HCEC 1CT (cell line): ENCODE results near the gene GLCCI1.

Experiments used
- DNase-seq: peaks from one replicate; pipeline ENCODE4 v3.0.0-alpha.2; 2017

Gene GLCCI1

GRCh38 chr7:7964691-7965090 lies 3.9 kb upstream of the GLCCI1 start:
- no peak for DNase-seq

- DNase-seq, result no peak
Observed at GRCh38 chr7:7965301-7965700, 3.3 kb upstream of the GLCCI1 start.

GRCh38 chr7:7966141-7966734 lies 2.4 kb upstream of the GLCCI1 start:
- DNase-seq, result no peak

GRCh38 chr7:7967886-7968543 lies 581 bp upstream of the GLCCI1 start:
- no peak for DNase-seq

GRCh38 chr7:7969306-7970236 lies 975 bp downstream of the GLCCI1 start:
- peak; percentile 42 for DNase-seq

GRCh38 chr7:7970237-7970530 lies 1.6 kb downstream of the GLCCI1 start:
- DNase-seq, result no peak

GRCh38 chr7:7970531-7971307 lies 2.1 kb downstream of the GLCCI1 start:
- peak; percentile 51 for DNase-seq

GRCh38 chr7:7971308-7972040 lies 2.9 kb downstream of the GLCCI1 start:
- no peak for DNase-seq

GRCh38 chr7:7972128-7972527 lies 3.5 kb downstream of the GLCCI1 start:
- DNase-seq, result no peak

GRCh38 chr7:7972922-7973594 lies 4.5 kb downstream of the GLCCI1 start:
- DNase-seq, result no peak

GRCh38 chr7:7976677-7977076 lies 8.1 kb downstream of the GLCCI1 start:
- no peak for DNase-seq

GRCh38 chr7:7977774-7978173 lies 9.2 kb downstream of the GLCCI1 start:
- DNase-seq, result peak; percentile 46

- DNase-seq, result peak; percentile 26
Observed at GRCh38 chr7:7978860-7979259, 10.3 kb downstream of the GLCCI1 start.

- DNase-seq, result no peak
Observed at GRCh38 chr7:7979558-7979957, 11.0 kb downstream of the GLCCI1 start.

- no peak for DNase-seq
Observed at GRCh38 chr7:7980134-7980533, 11.5 kb downstream of the GLCCI1 start.

GRCh38 chr7:7982904-7983303 lies 14.3 kb downstream of the GLCCI1 start:
- DNase-seq, result no peak

- no peak for DNase-seq
Observed at GRCh38 chr7:7984424-7984823, 15.8 kb downstream of the GLCCI1 start.

GRCh38 chr7:7988706-7989105 lies 20.1 kb downstream of the GLCCI1 start:
- DNase-seq, result no peak

- no peak for DNase-seq
Observed at GRCh38 chr7:7989133-7989532, 20.5 kb downstream of the GLCCI1 start.

- no peak for DNase-seq
Observed at GRCh38 chr7:7989616-7990440, 21.2 kb downstream of the GLCCI1 start.

GRCh38 chr7:7990441-7990761 lies 21.8 kb downstream of the GLCCI1 start:
- no peak for DNase-seq
